Omental fat pad (tissue), 4 donors: ENCODE measurements around the gene GET4. TPM values are rescaled to one million over a fixed set of nuclear protein-coding genes. Genes with fewer than 3 reads are reported as not detected.

ENCODE experiments used
- ATAC-seq: fragments of 150-250 bp; one replicate; pipeline ENCODE4 v1.9.1; 2016; ENCODE audit warnings: mild to moderate bottlenecking, moderate library complexity; ENCODE audit not compliant: low FRiP score
- DNase-seq: peaks from one replicate; pipeline ENCODE4 v3.0.0-alpha.2; 2019; ENCODE audit warnings: low spot score
- CTCF ChIP-seq, 3 donors: fragments of 450-650 bp; IDR thresholded peaks; one replicate each; pipeline ENCODE4 v1.5.1; 2016 to 2017; ENCODE audit warnings: antibody characterized with exemption in 3 of 3, mild to moderate bottlenecking in 3 of 3, moderate library complexity in 2 of 3
- total RNA-seq, 4 donors: library from RNA; depleted of rRNA; stranded (reverse); fragments of >200 nt; gene quantifications; one replicate each; pipeline ENCODE4 v1.1.0, GENCODE V29; 2016

The GET4 gene
- total RNA-seq, 4 donors from 2014 or later = 18.7 to 28.5 (median 23.5) TPM

- no peak for ATAC-seq
- DNase-seq = no peak
Observed at GRCh38 chr7:861222-861621, 15.1 kb upstream of the GET4 start.

GRCh38 chr7:862157-862556 is 14.2 kb upstream of the GET4 start:
- DNase-seq = no peak
- no peak for TF ChIP-seq CTCF (IDR thresholded peaks at IDR 0.05)
- no peak for ATAC-seq

More at GRCh38 chr7:861222-861621, 15.1 kb upstream of the GET4 start:
- TF ChIP-seq CTCF (IDR thresholded peaks at IDR 0.05) = no peak

GRCh38 chr7:863106-863505 is 13.2 kb upstream of the GET4 start:
- DNase-seq (no peak), ATAC-seq (no peak)
- TF ChIP-seq CTCF (IDR thresholded peaks at IDR 0.05) = no peak

GRCh38 chr7:865921-866320 is 10.4 kb upstream of the GET4 start:
- no peak for DNase-seq
- no peak for ATAC-seq
- TF ChIP-seq CTCF (IDR thresholded peaks at IDR 0.05) = no peak

- ATAC-seq (peak; percentile 36), DNase-seq (no peak)
- TF ChIP-seq CTCF (IDR thresholded peaks at IDR 0.05) = no peak
Observed at GRCh38 chr7:867001-867405, 9.4 kb upstream of the GET4 start.

GRCh38 chr7:867406-868188 is 8.8 kb upstream of the GET4 start:
- ATAC-seq (peak; percentile 93), DNase-seq (no peak)
- no peak for TF ChIP-seq CTCF (IDR thresholded peaks at IDR 0.05)

- ATAC-seq = no peak
- DNase-seq = no peak
- no peak for TF ChIP-seq CTCF (IDR thresholded peaks at IDR 0.05)
Observed at GRCh38 chr7:868189-868486, 8.2 kb upstream of the GET4 start.
